Measurements from ENCODE around the gene PDS5B. TPM values are rescaled to one million over a fixed set of nuclear protein-coding genes. Genes with fewer than 3 reads are reported as not detected.

PDS5B gene
- total and polyA plus RNA-seq, 2 experiments from 2014 or later, result 13.4 to 14.2 TPM

DNA sequence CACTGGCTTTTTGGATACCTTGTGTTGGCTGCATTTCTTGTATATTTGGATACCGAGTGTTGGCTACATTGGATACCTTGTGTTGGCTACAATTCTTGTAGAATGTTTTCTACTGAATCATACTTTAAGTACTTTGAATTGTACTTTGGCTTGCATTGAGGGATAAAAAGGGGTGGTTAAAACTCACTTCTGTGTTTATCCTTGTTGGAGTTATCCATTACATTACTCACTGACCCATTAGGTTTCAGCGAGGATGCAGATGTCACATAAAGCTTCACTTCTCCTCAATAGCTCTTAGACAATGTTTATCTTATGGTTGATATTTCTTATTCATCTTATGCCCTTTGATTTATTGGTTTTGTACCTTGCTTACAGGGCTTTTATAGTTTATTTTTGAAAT lies 43.1 kb downstream of the PDS5B start:
- no peak overlapping the region for H3K27ac ChIP-seq
- no peak overlapping the region for H2AFZ ChIP-seq
- H3K9ac ChIP-seq, result no peak overlapping the region
- no peaks in the 10 kb centered on the region; the same call in 1 of the 2 replicates for H4K20me1 ChIP-seq (ENCODE audit: insufficient read depth)
- in situ Hi-C loops (cut with MboI), result loop anchor here (5.0 kb wide), 1 partner anchor 37 kb away; no protein-coding TSS in a partner anchor
- H3K4me1 ChIP-seq (ENCODE audit: insufficient read depth), result peaks cover 9% of the 10 kb centered on the region
- peaks cover 99% of the 10 kb centered on the region for H3K79me2 ChIP-seq (ENCODE audit: insufficient read depth)
- no peaks in the 10 kb centered on the region for H3K36me3 ChIP-seq (ENCODE audit: low read depth)
- no peaks in the 10 kb centered on the region for H3K27me3 ChIP-seq (replicated peaks; ENCODE audit: insufficient read depth)
- WGBS, 2 experiments (ENCODE audit: low coverage in 1 of 2, low lambda C conversion rate in 2 of 2, missing lambda C conversion rate in 2 of 2), result 97 to 98% methylated on average over 2 of the region's 2 CpGs
- no peak overlapping the region for H3K4me2 ChIP-seq (ENCODE audit: unreplicated experiment)
- DNase-seq, result no peak
- H3K9me2 ChIP-seq (ENCODE audit: insufficient read depth), result no peaks in the 10 kb centered on the region
- TF ChIP-seq EZH2 (IDR thresholded peaks at IDR 0.05; ENCODE audit: insufficient read depth, poor library complexity, severe bottlenecking), result no peak
- no peak for TF ChIP-seq EZH2phosphoT487 (IDR thresholded peaks at IDR 0.05; ENCODE audit: insufficient read depth, low read depth)
- H3F3A ChIP-seq (ENCODE audit: insufficient read depth), result 0 out of 2 replicates have a peak, but pooled peaks cover 10% of the 10 kb centered on the region
- no peaks in the 10 kb centered on the region for H3K9me3 ChIP-seq (ENCODE audit: low read depth)
- H3K4me3 ChIP-seq, result no peak overlapping the region

DNA sequence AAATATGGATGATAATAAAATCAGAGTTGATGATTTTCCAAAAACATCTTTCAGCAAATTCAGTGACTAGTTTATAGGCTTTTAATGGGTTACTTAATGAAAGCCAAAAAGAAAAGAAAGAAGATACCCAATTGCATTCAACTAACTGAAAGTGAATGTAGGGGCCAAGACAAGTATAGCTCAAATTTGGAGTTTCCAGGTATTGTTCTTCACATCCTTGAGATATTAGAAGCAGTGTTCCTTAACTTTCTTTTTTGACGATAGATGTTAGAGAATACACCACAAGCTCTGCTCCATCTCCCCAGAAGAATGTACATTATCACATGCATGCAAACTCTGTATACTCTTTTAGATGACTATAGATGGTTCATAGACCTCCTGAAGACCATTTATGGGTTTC lies 43.6 kb downstream of the PDS5B start:
- Histone ChIP-seq H3K27ac (no peak overlapping the region), H3K36me3 (ENCODE audit: low read depth) (no peaks in the 10 kb centered on the region), H2AFZ (no peak overlapping the region), H3K4me3 (no peak overlapping the region), H3K9me3 (ENCODE audit: low read depth) (no peaks in the 10 kb centered on the region), H3K27me3 (replicated peaks; ENCODE audit: insufficient read depth) (no peaks in the 10 kb centered on the region), H3F3A (ENCODE audit: insufficient read depth) (0 out of 2 replicates have a peak, but pooled peaks cover 5% of the 10 kb centered on the region), H3K9ac (no peak overlapping the region), H3K4me1 (ENCODE audit: insufficient read depth) (peaks cover 3% of the 10 kb centered on the region; the same call in 1 of the 2 replicates), H3K9me2 (ENCODE audit: insufficient read depth) (no peaks in the 10 kb centered on the region), H3K79me2 (ENCODE audit: insufficient read depth) (peaks cover 99% of the 10 kb centered on the region), H4K20me1 (ENCODE audit: insufficient read depth) (no peaks in the 10 kb centered on the region; the same call in 1 of the 2 replicates), H3K4me2 (ENCODE audit: unreplicated experiment) (no peak overlapping the region)
- no peak for DNase-seq
- in situ Hi-C loops (cut with MboI), result loop anchor here (5.0 kb wide), 1 partner anchor 38 kb away; no protein-coding TSS in a partner anchor
- 100% methylated on average over 1 of the region's 1 CpG for WGBS, 2 experiments (ENCODE audit: low coverage in 1 of 2, low lambda C conversion rate in 2 of 2, missing lambda C conversion rate in 2 of 2)
- TF ChIP-seq EZH2phosphoT487 (IDR thresholded peaks at IDR 0.05; ENCODE audit: insufficient read depth, low read depth) (no peak), EZH2 (IDR thresholded peaks at IDR 0.05; ENCODE audit: insufficient read depth, poor library complexity, severe bottlenecking) (no peak)

DNA sequence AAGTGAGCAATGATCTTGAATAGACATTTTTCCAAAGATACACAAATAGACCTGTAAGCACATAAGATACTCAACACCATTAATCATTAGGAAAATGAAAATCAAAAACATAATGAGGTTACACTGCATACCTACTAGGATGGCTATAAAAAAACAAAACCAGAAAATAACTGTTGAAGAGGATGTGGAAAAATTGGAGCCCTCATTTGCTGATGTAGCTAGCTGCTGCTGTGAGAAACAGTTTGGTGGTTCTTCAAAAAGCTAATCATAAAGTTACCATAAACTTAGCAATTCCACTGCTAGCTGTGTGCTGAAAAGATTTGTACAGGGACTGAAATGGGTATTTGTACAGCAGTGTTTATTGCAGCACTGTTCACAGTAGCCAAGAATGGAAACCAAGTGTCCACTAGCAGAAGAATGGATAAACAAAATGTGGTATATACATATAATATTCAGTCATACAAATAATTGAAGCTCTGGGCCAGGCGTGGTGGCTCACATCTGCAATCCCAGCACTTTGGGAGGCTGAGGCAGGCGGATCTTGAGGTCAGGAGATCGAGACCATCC lies 46.2 kb downstream of the PDS5B start:
- Histone ChIP-seq H4K20me1 (ENCODE audit: insufficient read depth) (peaks cover 5% of the 10 kb centered on the region; the same call in 1 of the 2 replicates), H3K4me1 (ENCODE audit: insufficient read depth) (no peaks in the 10 kb centered on the region), H2AFZ (no peak overlapping the region), H3K27me3 (replicated peaks; ENCODE audit: insufficient read depth) (no peaks in the 10 kb centered on the region), H3K4me2 (ENCODE audit: unreplicated experiment) (no peak overlapping the region), H3K9ac (no peak overlapping the region), H3K79me2 (ENCODE audit: insufficient read depth) (peaks cover 98% of the 10 kb centered on the region), H3K36me3 (ENCODE audit: low read depth) (no peaks in the 10 kb centered on the region), H3K9me3 (ENCODE audit: low read depth) (no peaks in the 10 kb centered on the region), H3K4me3 (no peak overlapping the region), H3K27ac (no peak overlapping the region), H3F3A (ENCODE audit: insufficient read depth) (0 out of 2 replicates have a peak, but pooled peaks cover 5% of the 10 kb centered on the region), H3K9me2 (ENCODE audit: insufficient read depth) (no peaks in the 10 kb centered on the region)
- in situ Hi-C loops (cut with MboI), result no loop called here
- TF ChIP-seq EZH2 (IDR thresholded peaks at IDR 0.05; ENCODE audit: insufficient read depth, poor library complexity, severe bottlenecking) (no peak), EZH2phosphoT487 (IDR thresholded peaks at IDR 0.05; ENCODE audit: insufficient read depth, low read depth) (no peak)
- WGBS, 2 experiments (ENCODE audit: low coverage in 1 of 2, low lambda C conversion rate in 2 of 2, missing lambda C conversion rate in 2 of 2), result 95 to 97% methylated on average over 3 of the region's 3 CpGs
- DNase-seq, result no peak

DNA sequence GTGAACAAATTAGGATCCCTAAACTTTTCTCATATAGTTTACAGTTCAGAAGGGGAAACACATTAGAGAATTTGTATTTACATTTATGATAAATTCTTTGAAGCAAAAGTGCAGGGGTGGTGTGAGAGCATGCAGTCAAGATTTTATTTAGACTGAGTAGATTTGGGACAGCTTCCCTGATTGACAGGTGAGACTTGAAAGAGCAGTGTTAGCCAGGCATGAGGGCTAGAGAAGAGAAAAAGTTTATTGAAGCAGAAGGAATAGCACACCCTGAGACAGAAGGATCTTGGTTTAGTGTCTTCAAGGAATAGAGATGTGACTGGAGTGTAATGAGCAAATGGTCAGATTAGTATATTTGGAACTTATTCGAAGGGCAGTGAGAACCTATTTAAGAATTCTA lies 50.5 kb downstream of the PDS5B start:
- H3K4me2 ChIP-seq (ENCODE audit: unreplicated experiment), result no peak overlapping the region
- H4K20me1 ChIP-seq (ENCODE audit: insufficient read depth), result 0 out of 2 replicates have a peak, but pooled peaks cover 5% of the 10 kb centered on the region
- H3K4me3 ChIP-seq, result no peak overlapping the region
- no peaks in the 10 kb centered on the region for H3K9me2 ChIP-seq (ENCODE audit: insufficient read depth)
- WGBS, 2 experiments (ENCODE audit: low coverage in 1 of 2, low lambda C conversion rate in 2 of 2, missing lambda C conversion rate in 2 of 2), result 97 to 100% methylated on average over 1 of the region's 1 CpG
- H3K27ac ChIP-seq, result no peak overlapping the region
- in situ Hi-C loops (cut with MboI), result no loop called here
- H3K9me3 ChIP-seq (ENCODE audit: low read depth), result no peaks in the 10 kb centered on the region
- 0 out of 2 replicates have a peak, but pooled peaks cover 5% of the 10 kb centered on the region for H3F3A ChIP-seq (ENCODE audit: insufficient read depth)
- no peak overlapping the region for H3K9ac ChIP-seq
- no peak for DNase-seq
- no peak overlapping the region for H2AFZ ChIP-seq
- H3K27me3 ChIP-seq (replicated peaks; ENCODE audit: insufficient read depth), result no peaks in the 10 kb centered on the region
- H3K79me2 ChIP-seq (ENCODE audit: insufficient read depth), result peaks cover 98% of the 10 kb centered on the region
- no peaks in the 10 kb centered on the region for H3K36me3 ChIP-seq (ENCODE audit: low read depth)
- H3K4me1 ChIP-seq (ENCODE audit: insufficient read depth), result no peaks in the 10 kb centered on the region
- TF ChIP-seq EZH2 (IDR thresholded peaks at IDR 0.05; ENCODE audit: insufficient read depth, poor library complexity, severe bottlenecking) (no peak), EZH2phosphoT487 (IDR thresholded peaks at IDR 0.05; ENCODE audit: insufficient read depth, low read depth) (no peak)
